H9 (cell line): ENCODE measurements around the gene TRAK1. TPM values are rescaled to one million over a fixed set of nuclear protein-coding genes. Genes with fewer than 3 reads are reported as not detected.

Experiments used
- DNase-seq: peaks from one replicate; pipeline ENCODE4 v3.0.0-alpha.2; 2017
- H2AFZ ChIP-seq: one replicate; pipeline ENCODE4 v1.6.1; 2013; ENCODE audit warnings: mild to moderate bottlenecking, low read length, control low read depth, moderate library complexity
- H2AK5ac ChIP-seq: 2 replicates; pipeline ENCODE4 v1.6.1; 2013; ENCODE audit warnings: low read length, control low read depth, mixed read lengths; ENCODE audit not compliant: insufficient read length
- H2BK120ac ChIP-seq: one replicate; pipeline ENCODE4 v1.6.1; 2013; ENCODE audit warnings: low read depth, mild to moderate bottlenecking, low read length, control low read depth, inconsistent platforms; ENCODE audit not compliant: poor library complexity, severe bottlenecking
- H2BK12ac ChIP-seq: 2 replicates; pipeline ENCODE4 v1.6.1; 2013; ENCODE audit warnings: low read length, control low read depth, mixed read lengths, low read depth; ENCODE audit not compliant: insufficient read length
- H2BK15ac ChIP-seq: 2 replicates; pipeline ENCODE4 v1.6.1; 2013; ENCODE audit warnings: low read depth, low read length, control low read depth
- H2BK20ac ChIP-seq: one replicate; pipeline ENCODE4 v1.6.1; 2013; ENCODE audit warnings: low read depth, mild to moderate bottlenecking, low read length, control low read depth, inconsistent platforms; ENCODE audit not compliant: poor library complexity, severe bottlenecking
- H2BK5ac ChIP-seq: 2 replicates; pipeline ENCODE4 v1.6.1; 2013; ENCODE audit warnings: low read length, control low read depth, mixed read lengths; ENCODE audit not compliant: insufficient read length
- H3K14ac ChIP-seq: 2 replicates; pipeline ENCODE4 v1.6.1; 2013; ENCODE audit warnings: low read length, control low read depth; ENCODE audit not compliant: insufficient read depth
- H3K18ac ChIP-seq: 2 replicates; pipeline ENCODE4 v1.6.1; 2013; ENCODE audit warnings: low read depth, mild to moderate bottlenecking, mixed read lengths, low read length, control low read depth; ENCODE audit not compliant: insufficient read length
- H3K23ac ChIP-seq: 2 replicates; pipeline ENCODE4 v1.6.1; 2013; ENCODE audit warnings: low read length, control low read depth, mixed read lengths, low read depth; ENCODE audit not compliant: insufficient read length
- H3K23me2 ChIP-seq: 2 replicates; pipeline ENCODE4 v1.6.1; 2013; ENCODE audit warnings: low read depth, mild to moderate bottlenecking, mixed read lengths, low read length, control low read depth; ENCODE audit not compliant: insufficient read length, poor library complexity, severe bottlenecking
- H3K27ac ChIP-seq: 2 replicates; pipeline ENCODE4 v1.5.1; 2013; ENCODE audit warnings: low read length, control low read depth, mixed read lengths, low read depth; ENCODE audit not compliant: insufficient read length
- H3K27me3 ChIP-seq: 2 replicates; pipeline ENCODE4 v1.6.1; 2013; ENCODE audit warnings: low read length, control low read depth, inconsistent platforms; ENCODE audit not compliant: insufficient read depth
- H3K4ac ChIP-seq: 2 replicates; pipeline ENCODE4 v1.6.1; 2013; ENCODE audit warnings: low read depth, mild to moderate bottlenecking, control low read depth, inconsistent platforms, low read length, moderate library complexity
- H3K4me1 ChIP-seq: 2 replicates; pipeline ENCODE4 v1.6.1; 2013; ENCODE audit warnings: low read length, control low read depth, inconsistent platforms; ENCODE audit not compliant: insufficient read depth
- H3K4me2 ChIP-seq: 2 replicates; pipeline ENCODE4 v1.6.1; 2013; ENCODE audit warnings: low read length, control low read depth, mixed read lengths; ENCODE audit not compliant: insufficient read length, insufficient read depth
- H3K56ac ChIP-seq: 2 replicates; pipeline ENCODE4 v1.6.1; 2013; ENCODE audit warnings: low read depth, mild to moderate bottlenecking, mixed read lengths, low read length, control low read depth; ENCODE audit not compliant: insufficient read length
- H3K79me1 ChIP-seq: 2 replicates; pipeline ENCODE4 v1.6.1; 2013; ENCODE audit warnings: low read depth, mild to moderate bottlenecking, moderate library complexity, low read length, control low read depth, inconsistent platforms; ENCODE audit not compliant: insufficient read depth, poor library complexity, severe bottlenecking
- H3K79me2 ChIP-seq: 2 replicates; pipeline ENCODE4 v1.6.1; 2013; ENCODE audit warnings: low read length, control low read depth, inconsistent platforms; ENCODE audit not compliant: insufficient read depth
- H3K9ac ChIP-seq: 2 replicates; pipeline ENCODE4 v1.6.1; 2013; ENCODE audit warnings: low read length, control low read depth, mixed read lengths; ENCODE audit not compliant: insufficient read length; ENCODE audit errors: extremely low read depth
- H3K9me3 ChIP-seq: one replicate; pipeline ENCODE4 v1.6.1; 2013; ENCODE audit warnings: low read depth, low read length, inconsistent platforms; ENCODE audit not compliant: control insufficient read depth
- H3T11ph ChIP-seq: one replicate; pipeline ENCODE4 v1.6.1; 2013; ENCODE audit warnings: mild to moderate bottlenecking, low read length, control low read depth, inconsistent platforms
- H4K20me1 ChIP-seq: one replicate; pipeline ENCODE4 v1.6.1; 2013; ENCODE audit not compliant: control insufficient read depth, insufficient read length, insufficient read depth
- H4K5ac ChIP-seq: 2 replicates; pipeline ENCODE4 v1.6.1; 2013; ENCODE audit warnings: low read depth, mild to moderate bottlenecking, mixed read lengths, low read length, control low read depth; ENCODE audit not compliant: insufficient read length
- H4K8ac ChIP-seq: replicated peaks from 2 replicates; pipeline ENCODE4 v1.6.1; 2013; ENCODE audit warnings: low read length, control low read depth, mixed read lengths, low read depth; ENCODE audit not compliant: insufficient read length
- H4K91ac ChIP-seq: 2 replicates; pipeline ENCODE4 v1.6.1; 2013; ENCODE audit warnings: low read depth, mild to moderate bottlenecking, moderate library complexity, mixed read lengths, low read length, control low read depth; ENCODE audit not compliant: insufficient read length
- H3K27ac Mint-ChIP-seq, 3 experiments: 2 replicates in 2 of 3; 3 replicates in 1 of 3; pipeline ENCODE4 v1.8.0; 2020 to 2021; ENCODE audit warnings: mixed read lengths in 3 of 3, mild to moderate bottlenecking in 1 of 3, moderate library complexity in 1 of 3
- H3K27me3 Mint-ChIP-seq: 2 replicates; pipeline ENCODE4 v1.8.0; 2021; ENCODE audit warnings: low read depth, mild to moderate bottlenecking, moderate library complexity, mixed read lengths
- H3K36me3 Mint-ChIP-seq, 3 experiments: 2 replicates in 2 of 3; 3 replicates in 1 of 3; pipeline ENCODE4 v1.8.0; 2020 to 2021; ENCODE audit warnings: low read depth in 3 of 3, mixed read lengths in 3 of 3; ENCODE audit not compliant: insufficient read depth in 1 of 3
- H3K4me1 Mint-ChIP-seq, 2 experiments: 2 replicates each; pipeline ENCODE4 v1.8.0; 2020; ENCODE audit warnings: mixed read lengths in 2 of 2
- H3K4me3 Mint-ChIP-seq, 2 experiments: 2 replicates in 1 of 2; 3 replicates in 1 of 2; pipeline ENCODE4 v1.8.0; 2020 to 2021; ENCODE audit warnings: mild to moderate bottlenecking in 2 of 2, mixed read lengths in 2 of 2, moderate library complexity in 1 of 2
- H3K9me3 Mint-ChIP-seq, 2 experiments: 2 replicates in 1 of 2; 3 replicates in 1 of 2; pipeline ENCODE4 v1.8.0; 2020; ENCODE audit warnings: mild to moderate bottlenecking in 2 of 2, mixed read lengths in 2 of 2, moderate library complexity in 1 of 2
- CTCF ChIP-seq: fragments of 200-600 bp; sonication (generic); conservative IDR thresholded peaks from 3 replicates; pipeline ENCODE4 v1.8.0; 2021; ENCODE audit warnings: antibody characterized with exemption, mild to moderate bottlenecking
- WGBS: extraction: QIAGEN DNeasy Blood & Tissue Kit; methylation state at CpG from one replicate; pipeline ENCODE4 v1.1.7; 2013; ENCODE audit warnings: missing lambda C conversion rate, low lambda C conversion rate, mixed read lengths; ENCODE audit not compliant: insufficient read length; ENCODE audit errors: extremely low coverage; 5-methylcytosine and 5-hydroxymethylcytosine counted together
- total RNA-seq: library from RNA; stranded (reverse); gene quantifications from 2 replicates; pipeline ENCODE4 v1.2.1, GENCODE V29; 2021

TRAK1 gene
- total RNA-seq, 1 experiment from 2014 or later: 34.2 TPM

DNA sequence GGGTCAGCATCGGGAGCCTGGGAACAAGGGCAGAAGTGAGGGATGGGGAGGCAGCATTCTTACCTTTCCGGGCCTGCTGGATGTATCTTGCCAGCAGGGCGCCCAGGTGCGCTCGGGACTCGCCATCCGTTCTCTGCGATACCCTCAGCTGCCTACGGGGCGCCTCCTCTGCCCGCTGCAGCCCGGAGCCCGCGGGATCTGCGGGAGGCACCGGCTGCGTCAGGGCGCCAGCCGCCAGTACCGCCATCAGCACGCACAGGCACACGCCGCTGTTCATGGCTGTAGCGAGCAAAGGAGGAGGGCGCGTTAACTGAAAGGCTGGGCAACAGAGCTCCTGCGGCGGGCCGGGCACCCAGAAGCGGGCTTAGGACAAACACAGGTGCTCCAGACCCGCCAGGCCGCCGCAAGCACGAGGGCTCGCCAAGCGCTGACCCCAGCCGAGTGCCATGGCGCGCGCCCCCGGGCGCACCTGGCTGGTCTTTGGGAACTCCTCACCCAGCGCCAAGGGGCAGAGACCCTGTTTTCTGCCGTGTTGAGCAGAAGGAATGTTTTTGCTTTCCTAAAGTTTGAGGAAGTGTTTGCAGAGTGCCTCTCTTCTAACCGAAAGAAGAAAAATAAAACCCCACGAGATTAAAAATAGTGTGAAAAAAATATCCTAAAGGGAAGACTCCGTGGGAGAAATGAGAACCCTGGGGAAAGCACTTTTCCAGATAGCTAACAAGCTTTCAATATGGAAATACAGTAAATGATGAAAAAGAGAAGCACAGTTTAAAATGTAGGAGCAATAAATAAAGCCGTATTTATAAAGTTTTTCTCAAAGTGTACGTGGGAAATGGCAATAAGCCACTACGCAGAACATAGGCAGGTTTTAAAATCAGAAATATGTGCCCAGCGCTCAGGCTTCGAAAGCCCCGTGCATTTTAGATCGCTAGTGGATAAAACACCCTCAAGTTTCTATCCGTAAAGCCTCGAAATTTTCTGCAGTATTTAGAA lies 172.5 kb downstream of the TRAK1 start:
- no peak overlapping the region for H2AFZ ChIP-seq
- peaks cover 4 to 5% of the 10 kb centered on the region in 2 experiments; a peak in 3 of 5 replicates for H3K9me3 Mint-ChIP-seq
- no peaks in the 10 kb centered on the region for H3K4me1 ChIP-seq
- H2AK5ac ChIP-seq: no peak overlapping the region
- no peak overlapping the region for H4K91ac ChIP-seq
- H3K27me3 Mint-ChIP-seq: peaks cover 79% of the 10 kb centered on the region
- no peak overlapping the region for H3K9ac ChIP-seq
- H3K27ac Mint-ChIP-seq: no peak overlapping the region
- peaks cover 0 to 5% (median 0%) of the 10 kb centered on the region in 3 experiments; a peak in 1 of 7 replicates for H3K36me3 Mint-ChIP-seq
- H3K27ac ChIP-seq: no peak overlapping the region
- H3K4me1 Mint-ChIP-seq: peaks cover 12 to 17% of the 10 kb centered on the region in 2 experiments
- no peak overlapping the region for H2BK12ac ChIP-seq
- H3K4me3 Mint-ChIP-seq: peak overlapping the region; percentile 52 to 72
- WGBS: no CpG with 5 or more reads among the region's 56 CpGs
- no peak overlapping the region for H3T11ph ChIP-seq
- H3K14ac ChIP-seq: peak overlapping the region; percentile 87
- no peak overlapping the region for H2BK120ac ChIP-seq
- no peak overlapping the region for H3K23ac ChIP-seq
- H3K4me2 ChIP-seq: peak overlapping the region; percentile 49
- no peak overlapping the region for H4K5ac ChIP-seq
- H3K9me3 ChIP-seq: no peaks in the 10 kb centered on the region
- peak overlapping the region; percentile 72 for H3K18ac ChIP-seq
- H3K79me1 ChIP-seq: no peaks in the 10 kb centered on the region
- peak; percentile 79 for DNase-seq
- no peaks in the 10 kb centered on the region for H3K79me2 ChIP-seq
- TF ChIP-seq CTCF: peak; percentile 38; the same call in 1 of the 3 replicates
- H4K20me1 ChIP-seq: no peaks in the 10 kb centered on the region
- H3K23me2 ChIP-seq: peaks cover 6% of the 10 kb centered on the region
- no peak overlapping the region for H2BK5ac ChIP-seq
- H2BK15ac ChIP-seq: no peak overlapping the region
- H2BK20ac ChIP-seq: no peak overlapping the region
- H3K4ac ChIP-seq: no peak overlapping the region
- no peak overlapping the region for H3K56ac ChIP-seq
- H3K27me3 ChIP-seq: peaks cover 14% of the 10 kb centered on the region; the same call in 1 of the 2 replicates
- no peak overlapping the region for H4K8ac ChIP-seq
